Adrenal gland (tissue), 5 donors: ENCODE data around the gene SEC61A2.

ENCODE experiments used
- POLR2A ChIP-seq, 2 donors: fragments of 450-650 bp; IDR thresholded peaks; one replicate each; pipeline ENCODE4 v1.6.1; 2017; ENCODE audit warnings: antibody characterized with exemption in 2 of 2, mild to moderate bottlenecking in 2 of 2, moderate library complexity in 1 of 2
- TF ChIP-seq, protein P1 (sequence below), 6 experiments: fragments of 450-650 bp in 4 of 6; fragments of 200-600 bp in 2 of 6; sonication (generic) in 1 of 6; IDR thresholded peaks; 1 replicate in 5 of 6; 2 replicates in 1 of 6; pipeline versions ENCODE4 v1.5.1 to v1.8.0; 2016 to 2021; ENCODE audit warnings: antibody characterized with exemption in 6 of 6, mild to moderate bottlenecking in 2 of 6, moderate library complexity in 1 of 6
- donor health status: DM: no; HTN: no; CAD: no.

DNA sequence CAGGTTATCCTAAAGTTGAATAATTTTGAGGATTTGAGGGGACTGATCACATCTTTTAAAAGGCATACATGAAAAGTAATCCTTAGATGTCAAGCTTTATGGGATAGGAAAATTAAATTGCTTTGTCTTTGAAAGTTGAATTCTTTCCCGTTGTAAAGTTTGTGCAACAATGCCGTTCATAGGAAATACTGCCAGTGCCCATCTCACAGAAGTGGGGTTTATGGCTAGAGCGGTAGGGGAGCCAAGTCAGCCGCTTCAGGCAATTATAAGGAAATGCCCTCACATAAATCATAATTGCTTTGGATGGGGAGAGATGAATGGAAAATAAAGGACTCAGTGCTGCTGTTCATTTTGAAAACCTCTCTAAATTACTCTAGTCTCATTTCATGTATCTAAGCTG, 84.6 kb downstream of the SEC61A2 start:
- no peak for TF ChIP-seq POLR2A (IDR thresholded peaks at IDR 0.05)
- TF ChIP-seq, protein P1, sequence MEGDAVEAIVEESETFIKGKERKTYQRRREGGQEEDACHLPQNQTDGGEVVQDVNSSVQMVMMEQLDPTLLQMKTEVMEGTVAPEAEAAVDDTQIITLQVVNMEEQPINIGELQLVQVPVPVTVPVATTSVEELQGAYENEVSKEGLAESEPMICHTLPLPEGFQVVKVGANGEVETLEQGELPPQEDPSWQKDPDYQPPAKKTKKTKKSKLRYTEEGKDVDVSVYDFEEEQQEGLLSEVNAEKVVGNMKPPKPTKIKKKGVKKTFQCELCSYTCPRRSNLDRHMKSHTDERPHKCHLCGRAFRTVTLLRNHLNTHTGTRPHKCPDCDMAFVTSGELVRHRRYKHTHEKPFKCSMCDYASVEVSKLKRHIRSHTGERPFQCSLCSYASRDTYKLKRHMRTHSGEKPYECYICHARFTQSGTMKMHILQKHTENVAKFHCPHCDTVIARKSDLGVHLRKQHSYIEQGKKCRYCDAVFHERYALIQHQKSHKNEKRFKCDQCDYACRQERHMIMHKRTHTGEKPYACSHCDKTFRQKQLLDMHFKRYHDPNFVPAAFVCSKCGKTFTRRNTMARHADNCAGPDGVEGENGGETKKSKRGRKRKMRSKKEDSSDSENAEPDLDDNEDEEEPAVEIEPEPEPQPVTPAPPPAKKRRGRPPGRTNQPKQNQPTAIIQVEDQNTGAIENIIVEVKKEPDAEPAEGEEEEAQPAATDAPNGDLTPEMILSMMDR (IDR thresholded peaks at IDR 0.05) = no peak
